ENCODE data around the gene SUN1. TPM values are rescaled to one million over a fixed set of nuclear protein-coding genes. Genes with fewer than 3 reads are reported as not detected.

The SUN1 gene
- total and polyA plus RNA-seq, 2 donors (not counting 1 experiment from before 2014, with no cell fraction given) = 185 to 220 TPM

GRCh38 chr7:887488-887820 is 55.2 kb downstream of the SUN1 start:
- no peak overlapping the region for H3K9ac ChIP-seq (ENCODE audit: insufficient read depth, low read length)
- no peaks in the 10 kb centered on the region for H3K4me1 ChIP-seq (ENCODE audit: control insufficient read depth, extremely low read depth, insufficient read depth, low read length)
- H2AFZ ChIP-seq (ENCODE audit: low read length) = no peak overlapping the region
- no peak for DNase-seq (ENCODE audit: low read depth in 2 of 2)
- no peaks in the 10 kb centered on the region for H4K20me1 ChIP-seq (ENCODE audit: control insufficient read depth, extremely low read depth, insufficient read depth, low read length)
- H3K9me3 ChIP-seq (ENCODE audit: control insufficient read depth, insufficient read depth, low read depth, low read length) = no peaks in the 10 kb centered on the region
- TF ChIP-seq CTCF (conservative IDR thresholded peaks at IDR 0.05 in 1 of 2, IDR thresholded peaks at IDR 0.05 in 1 of 2; ENCODE audit: low read depth in 1 of 2, low read length in 2 of 2) (no peak), EZH2 (IDR thresholded peaks at IDR 0.05; ENCODE audit: low read length, missing control alignments) (no peak)
- H3K4me3 ChIP-seq (replicated peaks in 1 of 4; ENCODE audit: control extremely low read depth in 1 of 4, insufficient read depth in 1 of 4, low read depth in 3 of 4, low read length in 4 of 4) = no peak overlapping the region
- no peak overlapping the region for H3K4me2 ChIP-seq (ENCODE audit: extremely low read depth, insufficient read depth, low read length)
- H3K36me3 ChIP-seq (ENCODE audit: control insufficient read depth, insufficient read depth, low read length) = peaks cover 22% of the 10 kb centered on the region
- no peak overlapping the region for H3K27ac ChIP-seq (ENCODE audit: insufficient read depth, low read length)
- H3K79me2 ChIP-seq (ENCODE audit: control insufficient read depth, insufficient read depth, low read length) = peaks cover 40% of the 10 kb centered on the region
- no peaks in the 10 kb centered on the region for H3K27me3 ChIP-seq (ENCODE audit: control insufficient read depth, insufficient read depth, low read length)

- TF ChIP-seq EZH2 (IDR thresholded peaks at IDR 0.05; ENCODE audit: low read length, missing control alignments) = no peak
- no peak for TF ChIP-seq CTCF (conservative IDR thresholded peaks at IDR 0.05 in 1 of 2, IDR thresholded peaks at IDR 0.05 in 1 of 2; ENCODE audit: low read depth in 1 of 2, low read length in 2 of 2)
- no peaks in the 10 kb centered on the region for H3K27me3 ChIP-seq (ENCODE audit: control insufficient read depth, insufficient read depth, low read length)
Measured at GRCh38 chr7:888081-889024, 56.1 kb downstream of the SUN1 start.

GRCh38 chr7:889025-889390 is 56.7 kb downstream of the SUN1 start:
- H4K20me1 ChIP-seq (ENCODE audit: control insufficient read depth, extremely low read depth, insufficient read depth, low read length) = no peaks in the 10 kb centered on the region
- DNase-seq (ENCODE audit: low read depth in 2 of 2) = no peak

More at GRCh38 chr7:888081-889024, 56.1 kb downstream of the SUN1 start:
- DNase-seq (ENCODE audit: low read depth in 2 of 2) = no peak
- Histone ChIP-seq H3K9ac (ENCODE audit: insufficient read depth, low read length) (no peak overlapping the region), H3K4me3 (replicated peaks in 1 of 4; ENCODE audit: control extremely low read depth in 1 of 4, insufficient read depth in 1 of 4, low read depth in 3 of 4, low read length in 4 of 4) (no peak overlapping the region), H3K79me2 (ENCODE audit: control insufficient read depth, insufficient read depth, low read length) (peaks cover 31% of the 10 kb centered on the region), H3K9me3 (ENCODE audit: control insufficient read depth, insufficient read depth, low read depth, low read length) (no peaks in the 10 kb centered on the region), H3K4me1 (ENCODE audit: control insufficient read depth, extremely low read depth, insufficient read depth, low read length) (no peaks in the 10 kb centered on the region), H2AFZ (ENCODE audit: low read length) (no peak overlapping the region), H4K20me1 (ENCODE audit: control insufficient read depth, extremely low read depth, insufficient read depth, low read length) (no peaks in the 10 kb centered on the region), H3K27ac (ENCODE audit: insufficient read depth, low read length) (no peak overlapping the region), H3K36me3 (ENCODE audit: control insufficient read depth, insufficient read depth, low read length) (peaks cover 27% of the 10 kb centered on the region), H3K4me2 (ENCODE audit: extremely low read depth, insufficient read depth, low read length) (no peak overlapping the region)

More at GRCh38 chr7:889025-889390, 56.7 kb downstream of the SUN1 start:
- H3K9me3 ChIP-seq (ENCODE audit: control insufficient read depth, insufficient read depth, low read depth, low read length) = no peaks in the 10 kb centered on the region
- peaks cover 31% of the 10 kb centered on the region for H3K36me3 ChIP-seq (ENCODE audit: control insufficient read depth, insufficient read depth, low read length)
- no peak overlapping the region for H2AFZ ChIP-seq (ENCODE audit: low read length)
- no peak overlapping the region for H3K27ac ChIP-seq (ENCODE audit: insufficient read depth, low read length)
- no peaks in the 10 kb centered on the region for H3K4me1 ChIP-seq (ENCODE audit: control insufficient read depth, extremely low read depth, insufficient read depth, low read length)
- no peaks in the 10 kb centered on the region for H3K27me3 ChIP-seq (ENCODE audit: control insufficient read depth, insufficient read depth, low read length)
- H3K4me2 ChIP-seq (ENCODE audit: extremely low read depth, insufficient read depth, low read length) = no peak overlapping the region
- TF ChIP-seq CTCF (conservative IDR thresholded peaks at IDR 0.05 in 1 of 2, IDR thresholded peaks at IDR 0.05 in 1 of 2; ENCODE audit: low read depth in 1 of 2, low read length in 2 of 2) (no peak), EZH2 (IDR thresholded peaks at IDR 0.05; ENCODE audit: low read length, missing control alignments) (no peak)
- peaks cover 25% of the 10 kb centered on the region for H3K79me2 ChIP-seq (ENCODE audit: control insufficient read depth, insufficient read depth, low read length)
- H3K9ac ChIP-seq (ENCODE audit: insufficient read depth, low read length) = no peak overlapping the region
- H3K4me3 ChIP-seq (replicated peaks in 1 of 4; ENCODE audit: control extremely low read depth in 1 of 4, insufficient read depth in 1 of 4, low read depth in 3 of 4, low read length in 4 of 4) = no peak overlapping the region

Data from fibroblast of lung (primary cell).